GM21737 (cell line): ENCODE measurements around the gene BID.

Experiments
- ATAC-seq: cut with Tn5 transposase; IDR thresholded peaks from one replicate; pipeline ENCODE4 v1.9.1; 2021; ENCODE audit warnings: mild to moderate bottlenecking, moderate library complexity; ENCODE audit not compliant: unreplicated experiment

The BID gene

DNA sequence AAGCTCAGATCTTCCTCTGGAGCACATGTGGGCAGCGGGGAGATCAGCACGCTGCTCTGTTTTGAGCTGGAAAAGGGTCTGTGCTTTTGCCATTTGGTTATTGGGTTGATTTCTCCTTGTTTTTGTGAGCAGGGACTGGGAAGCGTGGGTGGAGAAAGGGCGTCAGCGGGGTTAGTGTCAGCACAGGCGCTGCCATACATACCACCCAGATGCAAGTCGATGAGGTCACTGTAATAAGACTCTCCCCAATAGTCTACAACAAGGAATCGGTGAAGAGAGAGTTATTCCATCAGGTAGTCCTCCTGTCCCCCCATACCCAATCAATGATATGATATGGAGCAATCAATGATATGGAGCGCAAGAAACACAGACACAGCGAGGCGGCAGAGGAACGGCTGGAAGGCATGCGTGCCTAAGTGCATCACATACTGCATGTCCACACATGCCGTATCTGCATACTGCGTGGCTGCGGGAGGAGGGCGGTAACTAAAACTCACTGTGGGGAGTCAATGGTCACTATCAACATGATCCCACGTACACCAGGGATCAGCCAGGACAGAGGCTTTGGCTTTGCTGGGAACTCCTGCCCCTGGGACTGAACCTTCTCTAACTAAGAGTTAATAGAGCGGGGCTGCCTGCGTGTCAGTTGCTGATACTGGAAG is 29.5 kb upstream of the BID start:
- ATAC-seq, result no peak

DNA sequence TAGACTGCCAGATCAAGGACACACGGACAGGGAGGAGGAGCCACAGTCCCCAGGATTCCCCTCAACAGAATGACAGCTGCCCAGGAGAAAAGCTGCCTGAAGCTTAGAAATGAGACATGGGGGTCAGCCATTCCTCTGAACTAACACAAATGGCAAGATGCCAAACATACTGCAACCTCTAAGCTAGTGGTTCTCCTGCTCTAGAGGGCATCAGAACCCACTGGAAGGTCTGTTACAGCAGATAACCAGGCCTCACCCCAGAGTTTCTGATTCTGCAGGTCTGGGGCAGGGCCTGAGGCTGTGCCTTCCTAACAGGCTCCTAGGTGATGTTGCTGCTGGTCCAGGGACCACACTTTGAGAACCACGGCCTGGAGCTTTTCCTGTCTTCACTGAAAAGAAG is 28.6 kb upstream of the BID start:
- no peak for ATAC-seq

DNA sequence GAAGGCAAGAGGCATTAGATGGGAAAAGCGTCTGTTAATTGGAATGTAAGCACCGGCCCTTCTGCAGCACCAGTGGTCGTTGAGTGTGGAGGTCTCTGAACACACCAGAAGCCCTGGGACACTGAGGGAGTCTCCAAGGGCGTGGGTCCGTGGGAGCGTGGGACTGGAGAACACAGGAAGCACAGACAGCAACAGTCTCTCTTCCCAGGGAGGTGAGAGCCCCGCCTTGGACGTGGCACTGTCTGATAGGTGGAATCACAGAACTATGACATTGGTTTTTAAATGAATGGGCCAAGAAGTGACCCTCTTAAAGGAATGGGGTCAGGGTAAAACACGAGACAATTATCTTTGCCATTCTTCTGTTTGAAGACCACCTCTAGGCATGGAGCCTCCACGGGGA is 28.1 kb upstream of the BID start:
- ATAC-seq, result no peak

DNA sequence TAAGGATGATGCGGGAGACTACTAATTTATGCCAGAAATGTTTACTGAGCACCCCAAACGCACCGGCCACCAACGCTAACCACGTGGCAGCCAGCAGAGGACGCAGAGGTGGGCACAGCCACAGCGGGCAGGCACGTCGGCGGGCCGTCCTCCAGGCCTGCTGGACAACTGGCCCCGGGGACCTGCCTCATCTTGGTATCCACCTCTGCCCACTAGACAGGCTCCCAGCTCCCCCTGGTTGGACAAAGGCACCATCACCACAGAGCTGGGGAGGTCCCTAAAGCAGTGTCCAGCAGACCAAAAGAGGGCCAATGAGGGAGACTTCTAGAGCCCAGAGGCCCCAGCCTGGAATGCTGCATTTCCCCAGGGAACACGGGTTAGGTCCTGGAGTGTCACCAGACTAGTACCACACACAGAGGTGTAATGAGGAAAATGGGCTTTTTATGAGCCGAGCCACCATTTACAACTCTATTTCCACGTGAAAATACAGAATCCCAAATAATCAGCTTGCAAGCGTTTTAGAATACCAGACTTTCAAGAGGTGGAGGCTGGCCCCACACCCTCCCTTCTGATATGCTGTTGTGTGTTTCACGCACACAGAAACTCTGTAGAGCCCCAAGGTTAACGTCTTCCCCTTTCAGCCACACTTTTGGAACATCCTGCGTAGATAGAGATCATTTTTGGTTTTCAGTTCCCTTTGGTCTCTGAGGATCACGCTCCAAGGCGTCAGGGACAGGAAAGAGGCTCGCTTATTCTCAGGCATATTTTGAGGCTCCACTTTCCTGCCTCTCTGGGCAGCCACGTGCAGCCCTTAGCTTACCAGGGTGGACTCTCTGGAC is 23.7 kb upstream of the BID start:
- ATAC-seq, result peak; percentile 45

DNA sequence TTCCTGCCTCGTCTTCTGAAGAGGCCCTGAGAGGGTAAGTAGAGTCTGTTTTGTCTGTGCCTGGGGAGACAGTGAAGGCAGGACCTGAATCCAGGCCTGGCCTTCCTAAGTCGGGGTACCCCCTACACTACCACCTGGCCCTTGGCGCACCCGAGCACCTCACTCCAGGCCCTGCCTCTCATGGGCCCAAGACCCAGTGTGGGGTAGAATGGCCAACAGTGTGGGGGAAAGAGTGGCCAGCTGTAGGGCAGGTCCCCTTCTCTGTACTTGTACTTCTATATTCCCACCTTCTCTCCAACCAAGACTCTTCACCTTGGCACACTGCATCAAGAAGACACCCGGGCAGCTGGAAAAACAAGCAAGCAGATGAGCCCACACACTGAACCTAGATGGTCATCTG is 22.4 kb upstream of the BID start:
- ATAC-seq, result no peak

DNA sequence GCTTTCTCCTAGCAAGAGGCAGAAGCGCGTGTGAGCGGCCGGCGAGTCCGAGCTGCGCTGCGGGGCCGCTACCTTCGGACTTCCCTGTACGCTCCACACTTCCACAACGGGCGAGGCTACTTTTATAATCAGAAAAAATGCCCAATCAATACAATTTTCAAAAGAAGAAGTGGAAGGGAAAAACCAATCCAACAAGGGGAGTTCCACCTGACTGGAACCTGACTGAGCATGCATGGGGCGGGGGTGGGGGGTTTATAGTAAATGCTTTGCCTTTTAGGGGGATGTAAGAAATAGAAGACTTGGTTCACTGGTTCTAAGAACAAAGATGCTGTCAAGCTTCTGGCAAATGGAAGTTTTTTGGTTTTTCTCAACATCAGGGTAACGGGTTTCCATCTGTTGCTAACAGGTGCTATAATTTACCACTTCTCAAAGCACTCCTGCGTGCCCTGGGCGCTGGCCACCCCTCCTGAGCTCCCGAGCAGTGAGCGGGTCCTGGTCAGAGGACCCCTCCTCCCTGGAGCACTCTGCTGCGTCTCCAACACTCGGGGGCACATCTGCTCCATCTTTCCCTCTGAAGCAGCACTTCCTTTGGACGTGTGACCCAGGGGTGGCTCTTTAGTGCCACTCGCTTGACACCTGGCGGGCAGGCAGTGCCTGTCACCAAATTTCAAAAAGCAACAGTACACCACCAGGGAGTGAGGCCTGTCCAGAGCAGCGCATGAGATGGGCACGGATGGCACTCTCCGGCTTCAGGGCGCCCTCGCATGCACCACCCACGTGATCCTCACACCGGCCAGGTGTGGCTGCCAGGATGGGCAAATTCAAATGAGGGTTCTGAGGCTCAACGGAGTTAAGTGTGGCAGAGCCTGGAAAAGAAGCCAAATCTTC is 21.6 kb upstream of the BID start:
- no peak for ATAC-seq

DNA sequence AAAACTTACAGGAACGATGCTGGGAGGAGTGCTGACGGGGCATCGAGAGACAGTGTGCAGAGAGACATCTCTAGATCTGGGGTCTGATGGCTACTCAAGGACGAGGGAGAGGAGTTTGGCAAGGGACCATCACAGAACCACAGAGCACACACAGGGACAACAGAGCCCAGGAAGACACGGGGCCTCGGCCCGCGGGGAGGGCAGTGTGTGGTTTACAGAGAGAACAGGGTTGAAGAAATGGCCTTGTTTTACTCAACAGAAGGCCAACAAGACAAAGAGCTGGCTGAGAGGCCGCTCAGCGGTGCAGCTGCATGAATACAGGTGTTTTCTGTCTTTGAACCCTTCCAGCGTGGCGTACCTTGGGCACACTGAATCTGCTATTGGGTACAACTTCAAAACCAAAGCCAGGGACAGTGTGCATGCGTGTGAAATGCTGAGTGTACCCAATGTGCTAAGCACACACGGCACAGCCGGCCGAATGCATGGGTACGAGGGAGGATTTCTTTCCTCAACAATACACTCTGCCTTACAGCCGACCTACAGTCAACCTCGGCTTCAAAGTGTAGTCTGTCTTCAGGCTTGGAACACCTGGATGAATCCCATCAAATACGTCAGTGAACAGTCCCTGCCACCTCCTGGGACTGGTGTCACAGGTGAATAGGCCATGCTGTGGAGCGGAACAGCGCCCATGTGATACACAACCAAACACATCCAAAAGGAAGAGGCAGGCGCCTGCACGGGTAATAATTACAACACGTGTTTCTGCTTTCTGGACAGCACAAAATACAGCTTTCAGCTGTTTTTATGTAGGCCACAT is 20.7 kb upstream of the BID start:
- ATAC-seq, result no peak

DNA sequence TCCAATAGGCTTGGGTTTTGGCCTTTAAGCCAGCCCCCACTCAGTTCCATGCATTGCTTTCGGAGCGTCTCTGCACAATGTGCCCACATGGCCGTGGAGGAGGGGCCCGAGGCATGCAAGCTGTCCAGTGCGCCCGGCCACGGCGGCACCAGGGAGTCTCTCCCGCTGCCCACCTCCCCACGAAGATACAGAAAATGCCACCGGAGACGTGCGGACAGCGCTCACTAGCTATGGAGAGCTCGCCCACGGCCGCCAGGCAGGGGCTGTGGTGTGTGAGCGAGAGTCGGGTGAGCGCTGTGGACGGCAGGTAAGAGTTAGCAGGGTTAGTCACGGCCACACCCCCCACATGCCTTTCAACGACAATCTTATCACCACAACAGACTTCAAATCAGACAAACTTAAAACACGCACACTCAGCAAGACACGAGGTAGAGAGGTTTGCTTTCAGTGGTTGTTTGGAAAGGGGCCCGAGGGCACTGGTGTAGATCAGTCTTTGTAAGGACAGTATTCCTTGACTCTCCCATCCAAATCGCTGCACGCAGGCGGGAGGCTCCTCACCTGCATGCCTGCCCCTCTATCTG is 18.7 kb upstream of the BID start:
- ATAC-seq, result no peak

DNA sequence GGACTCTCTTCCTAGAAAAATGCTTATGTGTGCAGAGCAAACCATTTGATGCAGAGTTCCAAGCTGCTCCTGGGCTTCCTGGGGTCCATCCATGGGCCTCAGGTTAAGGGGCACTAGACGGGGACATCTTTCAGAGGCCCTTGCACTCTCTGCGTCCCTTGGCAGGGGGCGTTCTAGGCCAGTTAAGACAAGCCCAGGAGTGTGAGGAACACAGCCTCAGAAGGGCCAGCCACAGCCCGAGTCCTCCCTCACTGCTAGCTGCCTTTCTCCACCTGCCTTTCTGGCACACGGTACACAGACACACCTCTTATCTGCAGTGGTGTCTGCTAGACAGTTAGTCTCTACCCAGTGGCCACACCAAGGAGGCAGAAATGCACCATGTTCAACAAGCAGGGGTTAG is 18.0 kb upstream of the BID start:
- no peak for ATAC-seq

DNA sequence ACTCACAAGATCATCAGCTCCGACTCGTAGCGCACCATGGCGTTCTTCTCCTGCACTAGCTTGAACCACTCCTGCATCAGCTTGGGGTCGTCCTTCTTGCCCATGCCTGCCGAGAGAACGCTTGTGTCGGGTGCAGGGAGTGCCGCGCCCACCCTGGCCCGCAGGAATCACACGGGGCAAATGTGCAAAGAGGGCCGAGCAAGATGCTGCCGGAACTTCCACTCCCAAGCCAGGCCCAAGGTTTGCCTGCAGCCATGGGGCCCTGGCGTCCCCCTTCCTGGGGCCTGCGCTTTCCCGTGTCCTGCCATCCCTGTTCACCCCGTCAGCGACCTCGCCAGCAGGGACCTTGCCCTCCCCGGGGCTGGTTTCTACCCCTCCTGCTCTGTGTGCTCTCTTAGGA is 16.9 kb upstream of the BID start:
- ATAC-seq, result no peak

DNA sequence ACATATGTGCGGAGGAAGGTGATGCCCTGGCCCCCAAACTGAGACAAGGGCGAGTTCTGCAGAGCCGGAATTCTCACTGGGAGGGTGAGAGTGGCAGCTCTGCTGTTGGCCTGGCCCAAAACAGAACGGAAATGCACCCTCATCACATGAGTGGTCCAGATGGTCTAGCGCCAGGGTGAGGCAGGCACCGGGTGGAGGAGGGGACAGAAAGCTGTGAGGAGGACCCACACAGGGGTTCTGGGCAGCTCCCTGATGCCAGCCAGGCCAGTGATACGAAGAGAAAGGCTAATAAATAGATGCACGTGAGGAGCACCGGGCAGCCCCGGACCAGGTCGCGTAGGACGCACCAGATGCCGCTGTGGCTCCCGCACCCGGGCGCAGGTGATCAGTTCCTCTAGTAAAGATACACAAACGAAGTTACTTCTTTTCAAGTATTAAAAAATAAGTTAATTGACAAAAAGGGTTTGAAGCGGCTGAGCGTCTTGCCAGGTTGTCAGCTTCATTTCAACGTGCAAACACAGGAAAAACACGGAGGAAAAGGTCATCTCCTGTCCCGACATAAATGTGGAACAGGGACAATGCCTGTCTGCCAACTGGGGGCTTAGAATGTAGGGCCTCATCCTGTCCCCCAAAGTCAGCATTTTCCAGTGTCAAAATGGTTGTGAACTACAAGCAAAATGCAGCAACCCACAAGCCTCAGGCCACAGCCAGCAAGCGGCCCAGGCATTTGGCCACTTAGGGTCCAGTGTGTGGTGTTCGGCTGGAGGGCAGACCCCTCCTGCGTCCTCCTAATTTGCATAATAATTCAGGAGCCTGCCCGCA is 15.3 kb upstream of the BID start:
- no peak for ATAC-seq

DNA sequence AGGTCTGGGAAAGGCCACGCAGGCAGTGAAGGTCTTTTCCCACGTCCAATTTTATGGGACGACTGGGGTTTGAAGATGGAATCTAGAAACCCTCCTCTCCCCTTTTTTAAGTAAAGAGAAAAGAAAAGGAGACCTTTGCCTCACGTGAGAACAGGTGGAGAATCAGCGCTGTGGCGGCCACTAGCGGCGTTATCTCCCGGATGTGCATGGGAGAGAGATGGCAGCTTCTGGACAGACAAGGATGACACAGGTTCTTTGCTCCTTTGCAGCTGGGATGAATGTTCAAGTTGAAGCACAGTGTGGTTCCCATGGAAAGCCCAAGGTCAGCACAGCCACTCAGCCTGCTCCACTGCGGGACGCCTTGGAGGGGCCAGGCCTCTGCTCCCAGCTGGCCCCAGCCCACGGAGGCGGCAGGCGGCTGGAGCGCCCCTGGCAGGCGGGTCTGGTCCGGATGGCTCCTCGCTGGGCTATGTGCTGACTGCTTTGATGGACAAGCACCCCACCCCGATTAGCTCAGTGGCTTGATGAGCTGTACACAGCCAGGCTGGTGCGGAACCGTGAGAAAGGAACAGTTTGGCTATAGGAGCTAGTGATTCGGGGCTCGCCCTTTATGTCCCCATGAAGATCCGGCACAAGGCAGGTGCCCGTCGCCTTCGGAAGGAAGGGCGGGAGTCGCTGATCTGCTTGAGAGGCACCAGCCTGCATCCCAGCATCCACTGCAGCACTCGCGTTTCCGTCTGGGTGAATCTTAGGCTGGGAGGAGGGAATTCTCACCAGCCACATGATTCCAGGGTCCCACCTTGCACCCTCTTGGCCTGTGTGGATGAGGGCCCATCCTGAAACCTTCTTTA is 14.5 kb upstream of the BID start:
- no peak for ATAC-seq

DNA sequence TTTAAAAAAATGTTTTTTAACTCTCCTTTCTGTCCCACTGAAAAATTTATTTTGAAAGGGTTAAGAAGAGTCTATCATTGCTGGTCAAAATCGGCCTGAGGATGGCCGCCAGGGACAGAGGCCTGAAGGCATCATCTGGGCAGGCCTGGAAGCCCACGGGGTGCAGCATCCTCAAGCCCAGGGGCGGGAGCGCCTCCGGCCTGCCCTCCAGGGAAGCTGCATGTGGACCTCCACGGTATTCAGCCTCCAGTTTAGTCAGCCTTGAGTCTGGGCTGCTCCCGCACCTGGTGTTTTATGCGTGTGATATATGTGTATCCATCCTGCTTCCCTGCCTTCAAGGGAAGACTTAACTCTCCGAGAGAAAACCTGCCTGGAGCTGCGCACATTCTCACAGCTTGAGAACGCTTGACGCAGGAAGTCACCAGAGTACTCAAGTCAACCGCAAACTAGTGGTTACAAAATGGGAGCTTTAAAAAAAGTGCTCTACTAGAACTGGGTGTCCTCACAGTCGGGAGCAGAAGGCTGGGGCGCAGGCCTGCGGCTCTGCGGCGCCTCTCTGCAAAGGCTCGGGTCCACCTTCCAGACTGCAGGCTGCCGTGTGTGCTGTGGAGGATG is 13.6 kb upstream of the BID start:
- ATAC-seq, result no peak

DNA sequence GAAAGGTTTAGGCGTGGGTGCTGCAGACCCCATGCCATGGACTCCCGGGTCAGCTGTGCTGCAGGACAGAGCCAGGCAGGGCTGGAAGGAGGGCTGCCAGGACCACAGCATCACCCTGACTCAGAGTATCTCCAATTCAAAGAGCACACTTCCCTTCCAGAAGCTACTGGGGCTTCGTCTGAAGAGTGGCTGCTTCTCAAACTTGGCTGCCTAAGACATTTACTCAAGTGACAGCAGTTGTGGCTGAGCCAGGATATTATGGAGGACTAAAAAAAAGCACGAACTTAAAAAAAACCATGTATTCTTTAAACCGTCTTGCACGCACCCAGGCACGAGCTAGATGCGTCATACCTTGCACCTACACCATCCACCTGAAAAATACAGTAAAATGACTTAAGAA is 13.0 kb upstream of the BID start:
- ATAC-seq, result no peak

DNA sequence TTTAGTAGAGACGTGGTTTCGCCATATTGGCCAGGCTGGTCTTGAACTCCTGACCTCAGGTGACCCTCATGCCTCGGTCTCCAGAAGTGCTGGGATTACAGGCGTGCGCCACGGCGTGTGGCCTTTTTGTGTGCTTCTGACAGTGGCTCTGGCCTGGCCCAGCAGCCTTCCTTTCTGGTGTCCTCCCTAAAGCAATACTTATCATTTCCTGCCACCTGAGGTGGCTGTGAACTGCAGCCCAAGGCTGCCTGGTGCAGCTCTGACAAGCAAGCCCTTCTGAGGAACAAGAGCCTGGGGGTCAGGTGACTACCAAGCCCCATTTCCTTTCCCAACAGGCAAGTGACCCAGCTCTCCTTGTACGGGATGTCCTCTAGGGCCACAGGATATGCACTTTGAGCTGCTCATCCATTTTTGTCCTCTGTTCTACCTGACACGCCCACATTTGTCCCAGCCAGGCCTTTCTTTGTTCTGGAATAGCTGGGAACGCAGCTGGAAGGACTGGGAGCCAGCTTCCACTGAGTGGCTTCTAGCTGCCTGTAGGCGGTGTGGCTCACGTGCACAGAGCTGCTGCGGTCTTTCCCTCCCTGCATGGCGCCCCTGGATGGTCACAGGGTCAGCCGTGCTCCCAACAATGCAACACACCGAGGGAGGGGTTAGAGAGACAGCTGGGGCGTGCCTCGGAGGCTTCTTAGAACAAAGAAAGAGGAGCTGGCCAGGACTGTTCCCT is 12.3 kb upstream of the BID start:
- ATAC-seq, result no peak

DNA sequence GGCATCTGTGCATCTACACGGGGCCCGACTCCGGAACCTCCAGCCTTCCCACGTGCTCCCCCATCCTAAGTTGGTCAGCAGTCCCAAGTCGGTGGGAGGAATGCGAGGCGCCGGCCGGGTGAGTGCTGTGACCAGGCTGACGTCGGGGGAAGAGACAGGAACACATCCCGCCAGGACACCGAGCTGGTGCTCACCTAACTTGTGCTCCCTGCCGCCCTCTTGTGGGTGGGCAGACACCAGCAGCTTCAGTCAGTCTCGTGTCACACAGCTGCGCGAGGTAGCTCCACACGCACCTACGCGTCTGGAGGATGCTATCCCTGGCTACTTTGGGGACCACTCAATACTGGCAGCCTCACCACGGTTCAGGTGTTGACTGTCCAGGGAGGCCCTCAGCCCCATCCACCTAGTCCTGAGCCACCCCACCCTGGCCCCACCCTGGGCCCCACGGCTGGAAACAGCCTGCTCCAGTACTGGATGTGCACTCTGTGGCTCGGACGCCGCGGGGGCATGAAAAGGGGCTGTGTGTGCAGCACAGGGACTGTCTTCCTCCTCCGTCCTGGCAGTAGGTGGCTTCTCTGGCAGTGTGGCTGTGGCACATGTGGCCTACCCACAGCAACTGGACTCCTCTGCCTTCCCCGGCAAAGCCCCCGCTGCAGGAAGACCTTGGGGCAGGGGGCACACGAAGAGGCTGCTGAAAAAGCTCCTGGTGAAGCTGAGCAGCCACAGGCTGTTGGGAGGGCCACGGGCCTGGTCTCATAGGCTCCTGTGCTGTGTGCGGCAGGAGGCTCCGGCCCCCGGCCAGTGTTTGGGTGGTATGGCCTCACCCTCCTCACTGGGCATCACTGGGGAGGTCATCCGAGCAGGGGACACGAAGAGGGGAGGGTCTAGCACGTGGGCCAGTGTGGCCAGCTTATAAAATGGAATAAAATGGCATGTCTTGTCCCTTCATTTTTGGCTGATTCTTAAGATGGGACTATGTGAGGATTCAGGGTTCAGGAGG is 11.2 kb upstream of the BID start:
- no peak for ATAC-seq
